KBM-7 (cell line): ENCODE data around the gene BICRAL.
A peak's percentile ranks its signal among the peaks of the same experiment; 100 is the strongest.
"Not testable (repeated sequence)": the region's sequence is repeated elsewhere in the genome, so short reads cannot be mapped to it uniquely, and the experiment has no call there.

Source experiments
- DNase-seq: peaks from one replicate; pipeline ENCODE4 v3.0.0-alpha.2; 2015
- in situ Hi-C: fragments of 300-500 bp; cut with MboI; formaldehyde crosslinking; loops from 2 replicates; pipeline ENCODE4 v1.14.3; 2020; ENCODE audit warnings: low sequenced_read_pairs, low pct_unique_long_range_greater_than_20kb, mixed read lengths

Gene BICRAL

DNA sequence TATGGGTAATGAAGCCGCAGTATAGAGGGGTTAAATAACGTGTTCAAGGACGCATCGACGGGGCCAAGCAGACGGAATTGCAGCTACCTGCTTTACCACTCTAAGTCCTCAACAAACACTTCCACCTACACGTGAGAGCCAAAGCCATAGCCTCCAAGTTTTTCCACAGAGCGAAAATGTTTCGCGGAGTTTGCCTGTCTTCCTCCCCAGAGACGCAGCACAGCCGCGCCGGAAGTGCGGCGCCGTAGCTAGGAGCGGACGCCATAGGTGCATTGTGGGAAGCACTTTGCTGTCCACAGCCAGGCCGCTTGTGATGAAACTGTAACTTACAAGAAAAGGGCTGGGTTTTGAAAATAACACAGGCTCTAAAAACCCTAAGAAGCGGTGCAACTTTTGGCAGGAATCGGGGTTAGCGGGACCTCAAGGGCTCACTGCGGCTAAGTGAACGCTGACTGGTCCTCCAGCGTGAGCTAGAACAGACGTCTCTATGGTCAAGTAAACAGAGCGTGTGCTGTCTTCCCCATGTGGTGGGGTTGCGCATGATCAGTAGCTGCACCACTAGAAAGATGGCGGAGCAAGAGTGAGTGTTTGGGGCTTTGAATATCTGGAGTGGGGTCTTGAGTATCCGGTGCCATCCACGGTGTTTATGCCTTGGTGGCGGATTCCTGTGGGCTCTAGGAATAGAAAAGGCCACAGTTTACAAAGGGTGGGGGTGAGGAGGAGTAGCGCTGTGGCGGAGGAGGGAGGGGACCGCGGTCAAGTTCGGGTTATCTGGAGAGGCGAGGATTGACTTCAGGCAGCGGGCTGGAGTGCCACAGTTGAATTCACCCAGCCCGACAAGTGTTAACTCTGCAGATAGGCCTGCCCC lies 97.8 kb downstream of the BICRAL start, which contains the start of gene RPL7L1:
TSS of gene RPL7L1 (plus strand) at position 245 of the 868 bp plus-strand sequence. CDS start at position 540, 295 bp downstream.
- DNase-seq, result peak; percentile 94
- in situ Hi-C loops, result no loop called here

DNA sequence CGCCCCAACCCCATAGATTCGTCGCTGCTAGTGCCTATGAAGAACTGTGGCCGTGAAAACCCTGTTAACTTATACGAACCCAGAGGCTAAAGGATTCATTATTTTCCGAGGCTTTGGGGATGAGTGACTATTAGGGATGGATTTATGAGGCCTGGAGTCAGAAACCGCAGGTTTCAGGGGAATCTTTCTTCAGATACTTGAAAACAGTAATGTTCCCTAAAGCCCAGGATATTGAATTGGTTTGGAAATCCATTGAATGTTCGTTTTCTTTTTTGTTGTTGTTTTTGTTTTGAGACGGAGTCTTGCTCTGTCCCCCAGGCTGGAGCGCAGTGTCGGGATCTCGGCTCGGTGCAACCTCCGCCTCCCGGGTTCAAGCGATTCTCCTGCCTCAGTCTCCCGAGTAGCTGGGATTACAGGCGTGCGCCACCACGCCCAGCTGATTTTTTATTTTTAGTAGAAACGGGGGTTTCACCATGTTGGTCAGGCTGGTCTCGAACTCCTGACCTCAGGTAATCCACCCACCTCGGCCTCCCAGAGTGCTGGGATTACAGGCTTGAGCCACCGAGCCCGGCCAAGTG lies 98.5 kb downstream of the BICRAL start:
- DNase-seq, in situ Hi-C loops: not testable (repeated sequence)

DNA sequence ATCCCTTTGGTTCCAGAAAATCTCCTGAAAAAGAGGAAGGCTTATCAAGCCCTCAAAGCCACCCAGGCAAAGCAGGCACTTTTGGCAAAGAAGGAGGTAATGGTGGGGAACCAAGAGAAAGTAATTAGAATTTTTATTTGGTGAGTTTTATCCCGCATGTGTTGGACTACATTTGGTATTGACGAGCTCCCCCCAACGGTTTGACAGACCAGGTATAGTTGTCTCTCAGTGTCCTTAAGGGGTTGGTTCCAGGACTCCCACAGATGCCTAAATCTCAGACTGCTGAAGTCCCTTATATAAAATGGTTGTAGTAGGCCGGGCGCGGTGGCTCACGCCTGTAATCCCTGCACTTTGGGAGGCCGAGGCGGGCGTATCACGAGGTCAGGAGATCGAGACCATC lies 99.0 kb downstream of the BICRAL start:
- DNase-seq, in situ Hi-C loops: not testable (repeated sequence)

DNA sequence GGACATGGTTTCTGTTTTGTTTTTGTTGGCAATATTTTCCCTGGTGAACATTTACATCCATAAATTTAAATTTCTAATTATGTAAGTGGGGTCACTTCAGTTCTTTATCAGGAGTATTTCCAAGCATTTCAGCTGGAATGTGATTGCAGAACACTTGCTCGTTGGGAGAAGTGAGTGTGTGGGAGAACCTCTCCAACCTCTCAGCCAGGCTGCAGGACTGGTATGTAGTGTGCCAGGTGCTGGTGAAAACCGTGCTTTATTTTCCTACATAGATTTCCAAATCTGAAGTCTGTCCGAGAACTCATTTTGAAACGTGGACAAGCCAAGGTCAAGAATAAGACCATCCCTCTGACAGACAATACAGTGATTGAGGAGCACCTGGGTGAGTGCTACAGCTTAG lies 103.8 kb downstream of the BICRAL start:
- no peak for DNase-seq
- in situ Hi-C loops, result no loop called here

DNA sequence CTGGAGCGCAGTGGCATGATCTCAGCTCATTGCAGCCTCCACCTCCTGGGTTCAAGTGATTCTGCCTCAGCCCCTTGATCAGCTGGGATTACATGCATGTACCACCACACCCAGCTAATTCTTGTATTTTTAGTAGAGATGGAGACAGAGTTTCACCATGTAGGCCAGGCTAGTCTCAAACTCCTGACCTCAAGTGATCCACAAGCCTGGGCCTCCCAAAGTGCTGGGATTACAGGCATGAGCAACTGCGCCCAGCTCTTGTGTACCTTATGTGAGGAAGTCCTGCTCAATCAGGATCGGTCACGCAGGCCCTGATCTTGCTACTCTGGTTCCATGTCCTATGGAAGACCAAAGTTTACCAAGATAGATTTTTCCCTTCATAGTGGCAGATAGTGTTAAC lies 106.3 kb downstream of the BICRAL start:
- DNase-seq, in situ Hi-C loops: not testable (repeated sequence)

DNA sequence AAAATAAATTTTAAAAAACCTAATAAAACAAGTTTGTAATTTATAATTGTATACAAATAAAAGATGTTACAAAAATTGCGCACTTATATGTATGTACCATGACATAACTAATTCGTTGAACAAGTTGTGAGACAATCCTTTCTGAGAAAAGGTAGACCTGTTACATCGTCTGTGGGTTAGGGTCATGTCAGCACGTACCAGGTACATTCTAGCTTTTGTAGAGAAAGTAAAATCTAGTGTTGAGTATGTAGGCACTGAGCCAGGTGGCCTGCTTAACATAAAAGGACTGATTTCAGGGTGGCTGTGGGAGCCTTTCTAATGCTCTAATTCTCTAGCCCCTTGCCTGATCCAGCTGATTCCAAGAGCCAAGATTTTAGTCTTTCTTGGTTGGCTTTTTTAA lies 108.0 kb downstream of the BICRAL start:
- in situ Hi-C loops, result no loop called here

DNA sequence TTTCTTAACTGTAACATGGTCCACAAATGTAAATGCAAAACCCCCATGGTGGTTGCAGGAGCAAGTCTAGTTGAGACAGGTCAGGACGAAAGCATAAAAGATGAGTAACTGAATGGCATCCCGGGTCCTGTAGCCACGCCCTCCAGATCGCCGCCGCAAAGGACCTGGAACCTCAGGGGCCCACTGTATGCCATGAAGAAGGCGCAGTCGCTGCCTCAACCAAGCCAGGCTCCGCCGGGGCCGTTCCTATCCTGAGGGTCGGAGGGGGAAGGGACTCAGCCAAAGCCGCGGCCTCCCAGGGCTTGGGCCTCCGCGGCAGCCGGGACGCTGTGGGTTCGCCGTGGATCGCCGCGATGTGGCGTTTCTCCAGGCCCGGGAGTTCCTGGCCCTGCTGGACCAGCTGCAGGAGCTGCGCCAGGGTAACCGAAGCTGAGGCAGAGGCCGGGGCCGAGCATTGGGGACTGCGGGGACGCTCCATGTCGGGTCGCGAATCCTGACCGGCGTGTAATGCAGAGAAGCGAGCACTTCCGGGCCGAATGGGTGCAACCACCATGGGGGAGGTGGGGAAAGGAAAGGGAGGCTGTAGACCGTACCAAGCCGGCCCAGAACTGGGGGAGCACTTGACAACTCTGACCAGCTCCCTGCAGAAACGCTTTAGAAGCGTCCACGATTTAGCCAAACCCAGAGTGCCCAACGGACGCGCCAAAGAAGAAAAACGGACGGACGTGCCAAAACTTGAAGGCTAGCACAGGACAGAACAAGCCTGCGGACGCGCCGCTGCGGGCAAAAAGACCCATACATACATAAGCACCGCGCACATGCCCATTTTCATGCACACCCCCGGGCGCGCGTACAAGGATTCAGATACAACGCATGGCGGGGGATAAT lies 108.7 kb downstream of the BICRAL start:
- in situ Hi-C loops, result no loop called here

More for the DNA sequence above, 108.0 kb downstream of the BICRAL start:
- no peak for DNase-seq

DNA sequence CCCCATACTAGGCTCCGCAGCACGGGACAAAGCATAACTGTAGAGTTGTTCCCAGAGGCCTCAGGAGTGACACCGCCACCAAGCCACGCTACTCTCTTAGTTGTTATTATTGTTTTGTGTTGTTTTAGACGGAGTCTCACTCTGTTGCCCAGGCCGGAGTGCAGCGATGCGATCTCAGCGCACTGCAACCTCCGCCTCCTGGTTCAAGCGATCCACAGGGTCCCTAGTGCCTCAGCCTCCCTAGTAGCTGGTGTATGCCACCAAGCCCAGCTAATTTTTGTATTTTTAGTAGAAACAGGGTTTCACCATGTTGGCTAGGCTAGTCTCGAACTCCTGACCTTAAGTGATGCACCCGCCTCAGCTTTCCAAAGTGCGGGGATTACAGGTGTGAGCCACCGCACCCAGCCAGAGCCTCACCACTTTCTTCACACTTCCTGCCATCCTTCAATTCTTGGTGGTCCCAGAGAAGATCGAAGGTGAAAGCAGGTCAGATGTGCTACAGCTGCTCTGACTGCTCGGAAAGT lies 109.4 kb downstream of the BICRAL start:
- no peak for DNase-seq
- in situ Hi-C loops, result no loop called here

More for the DNA sequence above, 108.7 kb downstream of the BICRAL start:
- peak; percentile 97 for DNase-seq

DNA sequence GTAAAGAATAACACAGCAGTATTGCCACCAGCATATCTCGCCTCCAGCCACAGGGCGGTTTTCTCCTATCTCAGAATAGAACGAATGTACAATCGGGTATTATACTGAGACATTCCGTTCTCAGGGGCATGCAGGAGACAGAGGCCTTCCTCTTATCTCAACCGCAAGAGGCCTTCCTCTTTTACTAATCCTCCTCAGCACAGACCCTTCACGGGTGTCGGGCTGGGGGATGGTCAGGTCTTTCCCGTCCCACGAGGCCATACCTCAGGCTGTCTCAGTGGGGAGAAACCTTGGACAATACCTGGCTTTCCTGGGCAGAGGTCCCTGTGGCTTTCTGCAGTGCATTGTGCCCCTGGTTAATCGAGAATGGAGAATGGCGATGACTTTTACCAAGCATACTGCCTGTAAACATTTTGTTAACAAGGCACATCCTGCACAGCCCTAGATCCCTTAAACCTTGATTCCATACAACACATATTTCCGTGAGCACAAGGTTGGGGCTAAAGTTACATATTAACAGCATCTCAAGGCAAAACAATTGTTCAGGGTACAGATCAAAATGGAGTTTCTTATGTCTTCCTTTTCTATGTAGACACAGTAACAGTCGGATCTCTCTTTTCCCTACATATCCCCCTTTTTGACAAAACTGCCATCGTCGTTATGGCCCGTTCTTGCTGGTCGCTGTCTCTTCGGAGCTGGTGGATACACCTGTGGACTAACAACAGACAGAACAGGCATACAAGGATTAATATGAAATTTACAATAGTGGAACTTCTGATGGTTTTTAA lies 112.4 kb downstream of the BICRAL start:
- in situ Hi-C loops, result not testable (repeated sequence)
- peak; percentile 90 for DNase-seq

DNA sequence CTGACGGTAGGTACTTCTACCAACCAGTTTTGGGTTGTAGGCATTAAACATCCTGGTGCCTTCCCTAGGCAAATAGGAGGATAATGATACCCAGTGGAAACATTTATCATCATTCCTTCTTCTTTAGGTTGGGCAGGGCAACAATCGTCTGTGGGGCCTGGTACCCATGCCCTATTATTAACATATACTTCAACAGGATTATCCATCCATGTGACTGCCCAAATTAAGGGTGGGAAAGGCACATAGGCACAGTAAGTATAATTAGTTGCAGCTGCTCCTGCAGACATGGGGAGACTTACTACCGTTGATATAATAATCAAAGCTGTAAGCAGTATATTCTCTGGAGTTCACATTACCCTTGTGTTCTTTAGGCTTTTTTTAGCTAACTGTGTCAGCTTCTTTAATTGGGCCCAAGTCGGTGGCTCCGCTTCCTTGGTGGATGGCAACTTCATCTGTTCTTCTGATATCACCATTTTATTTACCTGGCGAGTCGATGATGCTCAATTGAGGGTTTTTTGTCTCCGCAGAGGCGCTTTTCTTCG lies 114.4 kb downstream of the BICRAL start:
- in situ Hi-C loops, result no loop called here
- DNase-seq, result no peak

DNA sequence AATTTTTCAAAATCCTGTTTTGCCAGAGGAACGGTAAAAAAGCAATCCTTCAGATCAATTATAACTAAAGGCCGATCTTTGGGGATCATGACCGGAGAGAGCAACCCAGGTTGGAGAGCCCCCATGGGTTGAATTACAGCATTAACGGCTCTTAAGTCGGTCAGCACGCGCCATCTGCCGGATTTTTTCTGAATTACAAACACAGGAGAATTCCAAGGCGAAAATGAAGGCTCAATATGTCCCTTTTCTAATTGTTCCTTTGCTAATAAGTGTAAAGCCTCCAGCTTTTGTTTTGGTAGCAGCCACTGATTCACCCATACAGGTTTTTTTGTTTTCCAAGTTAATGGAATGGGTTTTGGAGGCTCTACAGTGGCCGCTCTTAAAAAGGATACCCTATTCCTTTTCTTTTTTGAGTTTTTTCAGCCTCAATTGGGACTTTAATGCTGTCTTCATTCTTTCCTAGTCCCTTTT lies 117.1 kb downstream of the BICRAL start:
- in situ Hi-C loops, result no loop called here

DNA sequence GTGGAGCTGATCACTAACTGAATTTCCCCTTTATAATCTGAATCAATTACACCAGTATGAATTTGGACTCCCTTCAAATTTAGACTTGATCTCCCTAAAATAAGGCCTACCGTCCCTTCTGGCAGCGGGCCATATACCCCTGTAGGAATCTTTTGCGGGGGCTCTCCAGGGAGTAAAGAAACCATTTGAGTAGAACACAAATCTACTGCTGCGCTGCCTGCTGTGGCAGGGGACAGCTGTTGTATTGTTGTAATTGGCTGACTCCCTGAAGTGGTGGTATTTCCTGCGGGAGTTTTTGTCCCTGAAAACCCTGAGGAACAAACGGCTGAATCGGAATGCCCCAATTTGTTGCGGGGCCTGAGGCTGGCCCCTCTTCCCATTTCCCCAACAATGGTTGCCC lies 118.0 kb downstream of the BICRAL start:
- DNase-seq, result no peak
- in situ Hi-C loops, result no loop called here

More for the DNA sequence above, 117.1 kb downstream of the BICRAL start:
- peak; percentile 77 for DNase-seq

DNA sequence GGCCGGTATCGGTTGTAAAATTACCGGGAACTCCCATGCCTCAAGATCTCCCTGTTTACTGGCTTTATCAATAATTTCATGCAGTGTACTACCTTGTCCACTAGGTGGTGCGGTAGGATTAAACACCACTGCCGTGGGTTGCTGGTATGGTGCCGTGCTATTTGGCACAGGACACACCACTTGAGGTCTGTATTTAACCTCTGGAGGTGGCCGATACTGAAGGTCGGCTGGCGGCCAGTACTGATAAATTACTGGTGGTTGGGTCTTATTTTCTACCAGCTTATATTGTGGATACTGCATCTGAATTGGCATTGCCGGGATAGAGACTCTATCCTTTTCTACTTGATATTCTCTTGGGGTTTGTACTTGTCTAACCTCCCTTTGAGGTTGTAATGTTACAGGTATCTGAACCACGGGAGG lies 119.7 kb downstream of the BICRAL start:
- DNase-seq, result peak; percentile 88
- in situ Hi-C loops, result no loop called here

DNA sequence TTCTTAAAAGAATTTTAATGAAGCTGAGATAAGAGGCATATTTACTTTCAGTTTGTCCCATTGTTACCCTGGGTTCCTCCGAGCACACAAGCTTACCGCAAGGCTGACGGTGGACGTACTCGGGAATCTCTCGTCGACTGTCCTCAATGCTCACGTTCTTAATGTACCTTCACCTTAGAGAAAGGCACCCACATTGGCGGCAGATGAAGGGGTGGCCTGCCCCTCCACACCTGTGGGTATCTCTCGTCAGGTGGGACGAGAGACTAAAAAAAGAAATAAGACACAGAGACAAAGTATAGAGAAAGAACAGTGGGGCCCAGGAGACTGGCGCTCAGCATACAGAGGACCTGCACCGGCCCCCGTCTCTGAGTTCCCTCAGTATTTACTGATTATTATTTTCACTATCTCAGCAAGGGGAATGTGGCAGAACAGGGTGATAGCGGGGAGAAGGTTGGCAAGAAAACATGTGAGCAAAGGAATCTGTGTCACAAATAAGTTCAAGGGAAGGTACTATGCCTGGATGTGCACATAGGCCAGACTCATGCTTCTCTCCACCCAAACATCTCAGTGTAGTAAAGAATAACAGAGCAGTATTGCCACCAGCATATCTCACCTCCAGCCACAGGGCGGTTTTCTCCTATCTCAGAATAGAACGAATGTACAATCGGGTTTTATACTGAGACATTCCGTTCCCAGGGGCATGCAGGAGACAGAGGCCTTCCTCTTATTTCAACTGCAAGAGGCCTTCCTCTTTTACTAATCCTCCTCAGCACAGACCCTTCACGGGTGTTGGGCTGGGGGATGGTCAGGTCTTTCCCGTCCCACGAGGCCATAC lies 120.8 kb downstream of the BICRAL start:
- DNase-seq, result peak; percentile 76

DNA sequence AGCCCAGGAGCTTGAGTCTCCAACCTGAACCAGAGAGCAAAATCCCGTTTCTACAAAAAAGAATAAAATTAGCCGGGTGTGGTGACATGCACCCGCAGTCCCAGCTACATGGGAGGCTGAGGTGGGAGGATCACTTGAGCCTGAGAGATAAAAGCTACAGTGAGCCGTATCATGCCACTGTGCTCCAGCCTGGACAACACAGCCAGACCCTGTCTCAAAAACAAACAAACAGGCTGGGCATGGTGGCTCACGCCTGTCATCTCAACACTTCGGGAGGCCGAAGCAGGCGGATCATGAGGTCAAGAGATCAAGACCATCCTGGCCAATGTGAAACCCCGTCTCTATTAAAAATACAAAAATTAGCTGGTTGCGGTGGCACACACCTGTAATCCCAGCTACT lies 122.6 kb downstream of the BICRAL start:
- DNase-seq, result no peak
- in situ Hi-C loops, result no loop called here

More for the DNA sequence above, 120.8 kb downstream of the BICRAL start:
- in situ Hi-C loops, result not testable (repeated sequence)

DNA sequence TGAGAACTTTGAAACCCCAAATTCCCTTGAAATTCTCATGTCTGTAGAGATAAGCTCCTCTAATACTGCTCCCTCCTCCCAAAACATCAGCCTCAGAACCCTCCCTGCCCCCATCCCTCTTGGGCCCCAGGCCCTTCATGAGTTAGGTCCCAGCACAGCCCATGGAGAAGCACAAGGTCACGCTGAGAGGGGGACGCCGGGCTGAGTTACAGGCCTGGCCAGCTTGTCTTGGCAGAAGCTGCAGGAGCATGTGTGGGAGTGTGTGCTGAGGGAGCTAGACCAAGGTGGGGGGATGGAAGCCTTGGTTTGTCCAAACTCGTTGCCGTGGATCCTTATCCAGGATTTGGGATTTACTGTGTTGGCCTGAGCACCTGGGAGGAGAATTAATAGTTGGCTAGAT lies 125.5 kb downstream of the BICRAL start:
- in situ Hi-C loops, result no loop called here

DNA sequence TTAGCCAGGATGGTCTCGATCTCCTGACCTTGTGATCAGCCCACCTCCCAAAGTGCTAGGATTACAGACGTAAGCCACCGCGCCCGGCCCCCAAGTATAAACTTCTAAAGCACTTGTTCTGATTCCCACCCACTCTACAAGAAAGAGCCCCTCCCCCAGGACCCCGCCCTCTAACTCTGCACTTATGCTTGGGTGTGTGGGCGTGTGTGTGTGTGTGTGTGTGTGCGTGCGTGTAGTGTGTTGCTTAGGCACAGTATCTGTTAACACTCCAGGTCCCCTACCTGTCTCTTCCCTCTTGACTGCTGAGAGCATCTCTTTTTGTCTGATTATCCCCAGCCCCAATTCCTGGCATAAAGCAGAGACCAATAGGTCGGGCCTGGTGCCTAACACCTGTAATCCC lies 128.0 kb downstream of the BICRAL start:
- in situ Hi-C loops, result no loop called here
- DNase-seq, result no peak

More for the DNA sequence above, 125.5 kb downstream of the BICRAL start:
- no peak for DNase-seq
